Stomach (tissue), 4 donors: Measurements from ENCODE around the gene IGFBP4.

Source experiments
- POLR2A ChIP-seq, 4 donors: fragments of 450-650 bp; IDR thresholded peaks; one replicate each; pipeline ENCODE4 v1.6.1; 2016; ENCODE audit warnings: antibody characterized with exemption in 4 of 4, control low read depth in 2 of 4, mild to moderate bottlenecking in 1 of 4, moderate library complexity in 1 of 4
- POLR2AphosphoS5 ChIP-seq, 3 donors: sonication (generic); formaldehyde crosslinking; IDR thresholded peaks; one replicate each; pipeline ENCODE4 v1.6.1; 2016; ENCODE audit warnings: antibody characterized with exemption in 3 of 3
- TF ChIP-seq, protein P1 (sequence below), 7 experiments: fragments of 450-650 bp in 4 of 7; fragments of 200-600 bp in 3 of 7; sonication (generic) in 3 of 7; IDR thresholded peaks; one replicate each; pipeline ENCODE4 v1.5.1; 2016 to 2019; ENCODE audit warnings: antibody characterized with exemption in 7 of 7, control low read depth in 2 of 7, mild to moderate bottlenecking in 1 of 7

GRCh38 chr17:40450175-40450574 is 6.9 kb downstream of the IGFBP4 start:
- TF ChIP-seq POLR2AphosphoS5 (IDR thresholded peaks at IDR 0.05) (no peak), POLR2A (IDR thresholded peaks at IDR 0.05) (no peak)
- TF ChIP-seq, protein P1, sequence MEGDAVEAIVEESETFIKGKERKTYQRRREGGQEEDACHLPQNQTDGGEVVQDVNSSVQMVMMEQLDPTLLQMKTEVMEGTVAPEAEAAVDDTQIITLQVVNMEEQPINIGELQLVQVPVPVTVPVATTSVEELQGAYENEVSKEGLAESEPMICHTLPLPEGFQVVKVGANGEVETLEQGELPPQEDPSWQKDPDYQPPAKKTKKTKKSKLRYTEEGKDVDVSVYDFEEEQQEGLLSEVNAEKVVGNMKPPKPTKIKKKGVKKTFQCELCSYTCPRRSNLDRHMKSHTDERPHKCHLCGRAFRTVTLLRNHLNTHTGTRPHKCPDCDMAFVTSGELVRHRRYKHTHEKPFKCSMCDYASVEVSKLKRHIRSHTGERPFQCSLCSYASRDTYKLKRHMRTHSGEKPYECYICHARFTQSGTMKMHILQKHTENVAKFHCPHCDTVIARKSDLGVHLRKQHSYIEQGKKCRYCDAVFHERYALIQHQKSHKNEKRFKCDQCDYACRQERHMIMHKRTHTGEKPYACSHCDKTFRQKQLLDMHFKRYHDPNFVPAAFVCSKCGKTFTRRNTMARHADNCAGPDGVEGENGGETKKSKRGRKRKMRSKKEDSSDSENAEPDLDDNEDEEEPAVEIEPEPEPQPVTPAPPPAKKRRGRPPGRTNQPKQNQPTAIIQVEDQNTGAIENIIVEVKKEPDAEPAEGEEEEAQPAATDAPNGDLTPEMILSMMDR (IDR thresholded peaks at IDR 0.05), result peak in 5 of 7 experiments; percentile 6 to 49 (median 32)
